HG02870 (cell line): ENCODE measurements around the gene FAM78A.

Source experiments
- ATAC-seq: cut with Tn5 transposase; IDR thresholded peaks from one replicate; pipeline ENCODE4 v1.9.1; 2021; ENCODE audit warnings: mild to moderate bottlenecking, moderate library complexity; ENCODE audit not compliant: unreplicated experiment

Gene FAM78A

DNA sequence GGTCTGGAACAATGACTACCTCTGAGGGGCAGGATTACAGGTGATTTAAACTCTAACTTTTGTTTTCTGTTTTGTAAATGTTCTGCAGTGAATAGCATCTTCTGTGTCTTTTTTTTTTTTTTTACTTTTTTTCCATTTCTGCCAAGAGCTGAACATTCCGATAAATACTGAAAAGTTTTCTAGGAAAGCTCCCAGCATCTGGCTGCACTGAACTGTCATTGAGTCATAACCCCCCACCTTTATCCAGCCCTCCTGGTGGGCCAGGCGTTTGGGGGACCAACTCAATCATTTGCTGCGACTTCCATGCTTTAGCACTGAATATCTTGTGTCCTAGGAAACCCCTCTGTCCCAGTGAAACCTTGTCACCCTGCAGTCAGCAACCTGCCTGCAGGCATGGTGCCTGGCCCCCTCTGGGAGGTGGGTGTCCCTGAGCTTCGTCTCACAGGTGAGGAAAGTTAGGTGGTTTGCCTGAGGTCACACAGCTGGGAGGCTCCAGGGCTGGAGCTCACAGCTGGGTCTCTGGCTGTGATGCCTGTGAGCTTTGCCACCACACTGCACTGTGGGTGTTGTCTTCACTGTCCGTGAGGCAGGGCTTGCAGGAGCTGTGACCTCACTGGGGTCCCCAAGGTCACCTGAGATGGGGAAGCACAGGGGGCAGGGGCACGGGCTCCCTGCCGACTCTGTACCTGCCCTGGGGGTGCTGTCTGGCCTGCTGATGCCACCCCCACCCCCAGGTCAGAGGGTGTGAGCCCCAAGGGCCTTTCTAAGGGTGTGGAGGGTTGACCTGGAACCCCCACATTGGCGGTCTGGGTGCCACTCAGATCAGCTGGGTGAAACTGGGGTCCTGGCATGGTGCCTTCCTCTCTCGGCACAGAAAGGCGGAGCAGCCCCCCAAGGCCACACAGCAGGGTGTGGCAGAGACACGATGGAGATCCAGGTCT is 27.3 kb upstream of the FAM78A start:
- ATAC-seq, result no peak

DNA sequence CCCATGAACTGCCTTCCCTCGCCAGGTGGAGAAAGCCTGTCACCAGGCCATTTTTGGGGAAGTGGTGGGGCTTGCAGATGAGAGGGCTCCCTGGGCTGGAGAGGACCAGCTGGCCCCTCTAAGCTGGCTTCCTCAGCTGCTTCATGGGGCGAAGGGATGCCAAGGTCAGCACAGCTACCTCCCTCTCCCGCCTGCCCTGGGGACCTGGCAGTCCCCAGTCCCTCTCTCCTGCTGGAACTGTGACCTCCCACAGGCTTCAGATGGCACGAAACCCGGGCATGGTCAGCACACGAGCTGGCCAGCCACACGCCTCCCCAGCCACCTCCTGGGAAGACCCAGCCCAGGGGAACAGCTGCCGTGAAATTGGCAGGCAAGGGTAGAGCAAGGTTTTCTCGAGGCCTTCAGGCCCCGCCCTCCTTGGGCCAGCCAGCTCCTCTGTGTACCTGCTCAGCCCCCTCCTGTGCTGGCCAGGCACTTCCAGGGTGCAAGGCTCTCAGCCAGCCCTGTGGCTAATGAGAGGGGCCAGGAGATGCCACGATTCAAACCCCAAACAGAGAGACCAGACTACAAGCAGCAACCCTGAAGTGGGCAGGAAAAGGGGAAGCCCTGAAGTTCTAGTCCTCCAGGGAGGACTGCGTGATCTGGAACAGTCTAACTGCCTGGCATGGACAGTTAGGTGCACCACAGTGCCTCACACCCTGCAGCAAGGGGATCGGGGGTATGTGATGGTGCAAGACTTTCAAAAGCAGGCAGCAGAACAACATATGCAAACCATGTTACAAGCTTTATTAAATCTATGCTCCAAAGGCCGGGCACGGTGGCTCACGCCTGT is 26.1 kb upstream of the FAM78A start:
- no peak for ATAC-seq

DNA sequence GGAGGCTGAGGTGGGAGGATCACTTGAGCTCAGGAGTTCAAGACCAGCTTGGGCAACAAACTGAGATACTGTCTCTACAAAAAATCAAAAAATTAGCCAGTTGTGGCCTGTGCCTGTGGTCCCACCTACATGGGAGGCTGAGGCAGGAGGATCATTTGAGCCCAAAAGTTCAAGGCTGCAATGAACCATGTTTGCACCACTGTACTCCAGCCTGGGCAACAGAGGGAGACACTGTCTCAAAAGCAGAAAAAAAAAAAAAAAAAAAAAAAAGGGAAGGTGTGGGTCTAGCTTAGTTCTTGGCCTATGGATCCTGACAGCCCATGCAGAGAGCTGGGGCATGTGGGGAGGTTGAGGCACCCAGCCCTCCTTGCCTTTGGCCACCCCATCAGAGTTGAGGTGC is 24.1 kb upstream of the FAM78A start:
- ATAC-seq, result no peak

DNA sequence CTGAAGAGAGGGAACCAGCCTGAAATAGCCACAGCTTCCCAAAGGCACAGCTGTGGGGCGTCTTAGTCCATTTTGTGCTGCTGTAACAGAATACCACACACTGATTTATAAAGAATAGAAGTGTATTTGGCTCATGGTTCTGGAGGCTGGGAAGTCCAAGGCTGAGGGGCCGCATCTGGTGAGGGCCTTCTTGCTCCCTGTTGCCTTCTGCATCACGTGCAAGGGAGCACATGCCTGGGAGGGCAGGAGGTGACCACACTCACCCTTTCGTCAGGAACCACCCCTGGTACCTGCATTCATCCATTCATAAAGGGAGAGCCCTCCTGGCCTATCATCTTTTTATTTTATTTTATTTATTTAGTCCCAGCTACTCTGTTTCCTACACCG is 23.6 kb upstream of the FAM78A start:
- ATAC-seq, result no peak

DNA sequence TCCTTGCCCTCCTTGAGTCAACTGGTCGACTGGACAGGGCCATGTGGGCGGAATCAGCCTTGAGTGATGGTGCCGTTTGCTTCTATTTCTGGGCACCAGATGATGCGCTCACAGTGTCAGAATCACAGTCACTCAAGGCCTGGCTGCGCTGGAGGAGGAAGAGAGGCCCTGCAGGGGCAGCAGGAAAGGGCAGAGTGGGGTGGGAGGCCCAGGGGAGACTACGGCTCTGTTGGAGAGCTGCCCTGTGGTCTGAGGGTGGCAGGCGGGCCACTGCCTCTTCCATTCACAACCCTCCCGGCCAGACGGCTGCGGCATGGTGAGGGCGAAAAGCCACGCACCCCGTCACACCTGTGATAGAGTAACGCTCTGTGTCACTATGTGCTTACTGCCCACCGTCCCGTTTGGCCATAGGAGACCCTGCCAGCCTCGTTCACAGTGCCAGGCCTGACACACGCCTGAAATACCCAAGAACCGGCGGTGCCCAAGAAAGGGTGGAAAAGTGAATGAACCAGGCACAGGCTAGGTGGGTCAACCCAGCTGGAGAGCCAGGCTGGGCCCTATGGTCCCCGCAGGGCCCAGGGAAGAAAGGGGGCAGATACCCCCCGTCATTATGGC is 23.1 kb upstream of the FAM78A start:
- no peak for ATAC-seq

DNA sequence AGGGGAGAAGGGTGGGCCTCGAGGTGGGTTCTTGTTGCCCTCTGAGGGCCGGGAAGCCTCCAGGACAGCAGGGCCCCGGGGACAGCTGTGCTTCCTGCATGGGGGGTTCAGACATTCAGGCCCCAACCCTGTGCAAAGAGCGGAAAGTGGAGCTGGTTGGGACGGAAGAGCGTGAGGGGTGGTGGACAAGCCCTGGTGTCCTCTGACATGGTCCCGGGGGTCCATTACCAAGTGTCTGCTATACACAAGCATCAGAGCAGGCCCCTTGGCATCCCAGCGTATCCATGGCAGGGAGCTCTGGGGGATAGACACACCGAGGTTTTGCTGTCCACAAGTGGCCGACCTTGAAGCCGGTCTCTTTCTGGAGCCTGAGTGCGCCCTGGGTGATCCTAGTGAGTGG is 22.5 kb upstream of the FAM78A start:
- ATAC-seq, result no peak

DNA sequence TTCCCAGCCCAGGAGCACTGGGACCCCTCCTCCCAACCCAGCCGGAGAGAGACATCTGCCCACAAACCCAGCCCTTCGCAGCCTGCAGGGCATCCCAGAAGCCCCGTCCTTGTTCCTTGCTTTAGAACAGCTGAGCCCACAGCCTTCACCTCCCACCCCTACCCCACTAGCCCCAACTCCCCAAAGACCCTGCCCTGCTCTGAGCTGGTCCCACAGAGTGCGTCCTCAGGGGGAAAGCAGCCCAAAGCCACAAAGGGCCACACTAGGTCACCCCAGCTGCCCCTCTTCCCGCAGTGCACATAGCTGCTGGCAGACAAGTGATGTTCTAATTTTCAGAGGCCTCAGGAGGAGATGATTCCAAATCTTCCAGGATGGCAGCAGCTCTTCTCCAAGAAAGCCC is 22.0 kb upstream of the FAM78A start:
- no peak for ATAC-seq

DNA sequence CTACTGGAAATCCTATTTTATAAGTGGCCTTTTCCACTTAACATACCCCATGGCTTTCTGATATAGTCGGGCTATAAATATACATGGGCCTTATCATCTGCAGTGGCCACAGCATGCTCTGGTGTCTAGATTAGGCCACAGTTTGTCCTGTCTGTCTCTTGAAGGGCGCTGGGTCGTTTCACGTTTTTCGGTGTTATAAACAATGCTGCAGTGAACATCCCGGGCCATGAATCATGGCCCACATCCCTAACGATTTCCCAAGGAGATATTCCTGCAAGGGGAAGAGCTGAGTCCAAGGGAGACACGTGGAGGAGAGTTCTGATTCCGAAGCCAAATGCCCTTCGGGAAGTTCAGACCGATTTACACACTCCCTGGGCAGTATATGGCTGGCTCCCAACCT is 21.6 kb upstream of the FAM78A start:
- ATAC-seq, result no peak

DNA sequence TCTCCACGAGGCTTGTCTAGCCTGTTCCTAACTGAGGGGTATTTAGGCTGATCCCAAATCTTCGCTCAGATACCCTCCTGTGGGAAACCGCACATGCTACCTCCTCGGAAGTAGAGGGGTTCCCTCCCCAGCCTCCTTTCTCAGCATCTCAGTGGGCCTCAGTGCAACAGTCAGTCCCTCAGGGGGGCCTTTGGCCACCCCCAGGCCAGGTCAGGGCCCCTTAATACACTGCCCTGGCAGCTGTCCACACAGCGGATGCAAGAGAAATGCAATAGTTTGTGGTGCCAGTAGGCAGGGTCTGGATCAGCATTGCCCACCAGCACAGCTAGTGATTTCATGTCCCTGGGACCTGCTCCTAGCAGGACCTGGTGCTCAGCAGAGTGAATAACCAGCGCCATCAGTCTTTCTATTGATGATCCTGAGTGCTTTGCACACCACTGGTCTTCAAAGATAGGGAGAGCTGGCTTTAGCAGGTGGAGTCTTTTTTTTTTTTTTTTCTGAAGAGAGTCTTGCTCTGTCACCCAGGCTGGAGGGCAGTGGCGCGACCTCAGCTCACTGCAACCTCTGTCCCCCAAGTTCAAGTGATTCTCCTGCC is 20.7 kb upstream of the FAM78A start:
- ATAC-seq, result no peak

DNA sequence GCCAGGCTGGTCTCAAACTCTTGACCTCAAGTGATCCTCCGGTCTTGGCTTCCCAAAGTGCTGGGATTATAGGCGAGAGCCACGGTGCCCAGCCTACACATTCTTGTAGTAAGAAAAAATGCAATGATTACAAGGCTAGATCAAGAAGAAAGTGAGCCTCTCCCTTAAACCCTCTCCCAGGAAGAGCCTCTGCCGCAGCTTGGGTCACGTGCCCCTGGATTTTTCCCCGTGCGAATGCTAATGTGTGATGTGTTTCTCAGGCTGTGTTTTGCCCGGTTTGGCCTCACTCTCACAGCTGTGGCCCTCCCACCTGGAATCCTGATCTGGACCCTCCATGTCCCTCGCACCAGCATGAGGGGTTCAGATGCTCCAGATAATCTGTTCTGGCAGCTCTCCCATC is 20.1 kb upstream of the FAM78A start:
- no peak for ATAC-seq

DNA sequence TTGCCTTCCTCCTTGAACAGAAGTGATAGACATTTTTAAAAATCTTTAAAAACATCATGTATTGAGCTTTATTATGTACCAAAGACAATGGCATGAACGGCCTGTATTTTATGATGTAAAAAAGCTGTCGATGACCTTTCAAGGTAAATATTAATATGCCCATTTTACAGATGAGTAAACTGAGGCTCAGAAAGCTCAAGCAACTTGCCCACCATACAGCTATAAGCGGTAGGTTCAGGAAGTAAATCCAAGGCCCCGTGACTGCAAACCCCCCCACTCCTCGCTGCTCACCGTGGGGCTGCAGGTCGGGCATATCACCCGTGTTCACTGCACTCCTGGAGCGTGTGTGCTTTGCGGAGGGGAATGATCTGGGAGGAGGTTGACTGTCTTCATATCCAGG is 16.6 kb upstream of the FAM78A start:
- no peak for ATAC-seq

DNA sequence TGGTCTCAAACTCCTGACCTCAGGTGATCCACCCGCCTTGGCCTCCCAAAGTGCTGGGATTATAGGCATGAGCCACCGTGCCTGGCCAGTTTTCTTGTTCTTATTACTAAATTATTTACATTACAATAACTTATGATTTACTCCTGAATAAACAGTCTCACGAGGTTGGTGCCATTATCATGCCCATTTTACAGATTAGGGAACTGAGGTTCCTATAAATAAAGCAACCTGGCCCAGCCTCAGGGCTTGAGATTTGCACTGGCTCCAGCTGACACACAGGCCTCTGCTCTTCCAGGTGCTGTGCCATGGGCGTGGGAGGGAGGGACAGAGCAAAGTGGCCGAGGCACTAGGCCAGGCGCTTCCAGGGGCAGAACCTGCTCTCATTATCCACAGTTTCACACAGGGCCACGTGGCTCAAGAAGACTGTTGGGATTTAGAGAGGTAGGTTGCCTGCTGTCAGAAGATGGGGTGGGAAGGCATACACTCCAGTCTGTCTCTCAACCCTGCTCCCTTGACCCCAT is 15.5 kb upstream of the FAM78A start:
- ATAC-seq, result no peak

DNA sequence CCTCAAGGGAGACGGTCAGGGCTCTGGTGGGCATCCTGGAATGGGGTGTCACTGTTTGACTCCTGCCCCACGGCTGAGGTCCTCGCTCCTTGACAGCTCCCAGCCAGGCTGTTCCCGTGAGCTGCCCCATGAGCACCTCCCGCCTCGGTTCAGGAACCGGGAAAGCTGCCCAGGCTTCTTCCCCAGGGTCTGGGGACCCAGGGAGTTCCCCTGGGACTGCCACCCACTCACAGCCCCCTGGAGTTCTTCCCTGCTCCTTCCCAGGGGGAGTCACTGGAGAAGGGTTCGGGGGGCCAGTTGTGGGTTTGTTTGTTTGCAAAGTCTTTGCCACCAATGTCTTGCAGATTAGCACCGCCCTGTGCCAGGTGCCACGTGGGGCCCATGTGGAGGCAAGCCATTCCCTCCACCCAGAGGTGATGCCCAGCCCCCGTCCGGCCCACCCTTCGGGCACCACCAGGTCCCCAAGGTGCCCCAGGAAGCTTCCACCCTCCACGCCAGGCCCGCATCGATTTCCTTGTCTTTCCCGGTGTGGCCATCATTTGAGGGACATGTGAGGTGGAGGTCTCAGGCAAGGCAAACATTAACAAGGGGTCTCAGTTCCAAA is 14.6 kb upstream of the FAM78A start:
- ATAC-seq, result no peak

DNA sequence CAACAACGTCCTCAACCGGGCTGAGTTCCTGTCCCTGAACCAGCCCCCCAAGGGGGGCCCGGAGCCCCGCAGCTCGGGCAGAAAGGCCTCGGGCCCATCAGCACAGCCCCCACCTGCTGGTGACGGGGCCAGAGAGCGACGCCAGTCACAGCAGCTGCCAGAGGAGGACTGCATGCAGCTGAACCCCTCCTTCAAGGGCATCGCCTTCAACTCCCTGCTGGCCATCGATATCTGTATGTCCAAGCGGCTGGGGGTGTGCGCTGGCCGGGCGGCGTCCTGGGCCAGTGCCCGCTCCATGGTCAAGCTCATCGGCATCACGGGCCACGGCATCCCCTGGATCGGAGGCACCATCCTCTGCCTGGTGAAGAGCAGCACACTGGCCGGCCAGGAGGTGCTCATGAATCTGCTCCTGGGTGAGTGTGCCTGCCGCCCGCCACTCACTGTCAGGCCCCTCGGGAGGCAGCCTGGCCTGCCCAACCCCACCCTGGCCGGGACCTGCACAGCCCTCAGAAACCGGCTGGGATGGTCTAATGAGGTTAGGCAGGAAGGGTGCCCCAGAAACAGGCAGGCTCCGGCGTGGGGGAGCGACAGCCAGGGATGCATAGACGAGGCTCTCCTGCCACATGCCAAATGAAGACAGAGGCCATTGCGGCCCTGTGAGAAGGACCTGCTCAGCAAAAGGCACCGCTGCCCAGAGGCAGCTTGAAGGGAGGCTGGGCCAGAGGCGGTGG is 13.9 kb upstream of the FAM78A start:
- no peak for ATAC-seq

DNA sequence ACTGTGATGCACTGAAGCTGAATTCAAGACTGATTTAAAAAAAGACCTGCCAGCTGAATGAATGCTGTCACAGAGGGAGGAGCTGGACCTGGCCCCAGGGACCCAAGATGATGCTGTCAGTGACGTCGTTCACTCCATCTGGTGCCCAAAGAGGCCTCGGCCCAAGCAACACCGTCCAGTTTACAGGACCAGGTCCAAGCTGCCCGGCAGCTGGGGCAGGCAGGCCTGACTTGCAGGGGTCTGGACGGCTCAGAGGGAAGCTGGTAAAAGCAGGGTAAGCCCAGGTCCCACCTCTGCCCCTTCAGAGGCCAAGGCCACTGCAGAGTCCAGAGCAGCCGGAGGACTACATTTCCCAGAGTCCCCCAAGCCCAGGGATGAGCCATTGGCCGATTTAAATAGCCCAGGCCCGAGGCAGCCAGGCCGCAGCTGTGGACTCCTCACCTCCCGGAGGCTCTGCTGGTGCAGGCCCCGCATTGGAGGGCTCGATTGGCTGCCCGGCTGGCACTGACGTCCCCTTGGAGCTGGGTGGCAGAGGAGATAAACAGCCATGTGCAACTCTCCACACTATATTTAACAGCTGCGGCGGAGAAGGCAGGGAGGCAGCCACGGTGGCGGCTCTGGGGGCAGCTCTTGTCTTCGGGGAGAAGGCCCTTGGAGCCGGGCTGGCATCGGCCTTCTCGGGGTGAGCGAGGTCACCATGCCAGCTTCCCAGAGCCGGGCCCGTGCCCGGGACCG is 13.2 kb upstream of the FAM78A start, which contains the start of gene PLPP7:
Gene PLPP7 (plus strand): TSS at position 423 of the 735 bp plus-strand sequence. CDS start 275 bp downstream, at position 698.
- no peak for ATAC-seq

DNA sequence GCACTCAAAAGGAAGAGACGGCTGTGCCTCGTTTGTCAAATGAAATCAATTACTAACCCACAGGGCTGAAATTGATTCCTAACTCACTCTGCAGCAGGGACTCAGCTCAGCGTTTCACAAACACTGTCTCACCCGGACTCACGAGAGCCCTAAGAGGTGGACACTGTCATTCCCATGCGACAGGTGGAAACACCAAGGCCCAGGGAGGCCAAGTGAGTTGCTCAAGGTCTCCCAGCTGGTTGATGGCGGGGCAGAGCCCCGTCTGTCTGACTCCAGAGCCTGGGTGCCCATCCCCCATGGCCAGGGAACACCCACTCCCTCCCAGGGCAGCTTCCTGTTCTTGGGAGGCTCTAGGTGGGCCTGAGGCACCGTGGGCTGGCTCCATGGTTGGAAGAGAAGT is 11.9 kb upstream of the FAM78A start:
- no peak for ATAC-seq

DNA sequence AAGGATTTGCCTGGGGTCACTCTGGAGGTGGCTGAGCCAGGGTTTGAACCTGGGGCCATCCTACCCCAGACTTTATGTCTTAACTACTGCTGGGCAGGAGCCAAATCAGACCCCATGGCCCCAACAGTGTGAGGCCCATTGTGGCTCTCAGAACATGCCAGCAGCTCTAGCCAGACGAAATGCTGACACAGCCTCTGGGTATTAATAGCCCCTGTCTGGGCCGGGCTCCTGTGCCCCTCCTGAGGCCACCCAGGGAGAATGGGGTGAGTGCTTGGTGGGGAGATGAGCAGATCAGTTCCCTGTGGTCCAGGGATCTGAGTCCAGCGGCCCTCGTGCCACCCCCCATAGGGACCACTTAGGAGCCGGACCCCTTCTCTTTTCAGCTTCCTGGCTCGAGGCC is 11.0 kb upstream of the FAM78A start:
- ATAC-seq, result no peak

DNA sequence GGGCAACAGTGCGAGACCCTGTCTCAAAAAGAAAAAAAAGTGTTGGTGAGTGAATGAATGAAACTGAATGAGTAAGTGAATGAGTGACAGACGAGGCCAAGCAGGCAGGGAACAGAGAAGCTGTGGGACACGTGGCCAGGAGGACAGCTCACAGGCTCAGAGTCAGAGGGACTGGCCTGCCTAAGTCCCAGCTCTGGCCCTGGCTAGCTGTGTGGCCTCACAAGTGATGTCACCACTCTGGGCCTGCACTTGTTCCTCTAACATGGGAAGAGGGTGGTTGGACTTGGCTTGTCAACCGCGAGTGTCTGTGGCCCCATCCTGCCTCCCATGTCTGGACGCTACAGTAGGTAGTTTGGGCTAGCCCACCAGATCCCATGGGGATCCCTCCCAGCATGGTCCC is 8.5 kb upstream of the FAM78A start:
- no peak for ATAC-seq
